Kidney tubule cell (primary cell): ENCODE measurements around the gene HSPA12A.

Source experiments
- DNase-seq: peaks from one replicate; pipeline ENCODE4 v3.0.0-alpha.2; 2018; ENCODE audit warnings: low spot score

HSPA12A gene

GRCh38 chr10:116715341-116715740 lies 27.0 kb downstream of the HSPA12A start:
- DNase-seq = no peak

- DNase-seq = no peak
These were observed 28.5 kb downstream of the HSPA12A start for GRCh38 chr10:116713846-116714245.

DNA sequence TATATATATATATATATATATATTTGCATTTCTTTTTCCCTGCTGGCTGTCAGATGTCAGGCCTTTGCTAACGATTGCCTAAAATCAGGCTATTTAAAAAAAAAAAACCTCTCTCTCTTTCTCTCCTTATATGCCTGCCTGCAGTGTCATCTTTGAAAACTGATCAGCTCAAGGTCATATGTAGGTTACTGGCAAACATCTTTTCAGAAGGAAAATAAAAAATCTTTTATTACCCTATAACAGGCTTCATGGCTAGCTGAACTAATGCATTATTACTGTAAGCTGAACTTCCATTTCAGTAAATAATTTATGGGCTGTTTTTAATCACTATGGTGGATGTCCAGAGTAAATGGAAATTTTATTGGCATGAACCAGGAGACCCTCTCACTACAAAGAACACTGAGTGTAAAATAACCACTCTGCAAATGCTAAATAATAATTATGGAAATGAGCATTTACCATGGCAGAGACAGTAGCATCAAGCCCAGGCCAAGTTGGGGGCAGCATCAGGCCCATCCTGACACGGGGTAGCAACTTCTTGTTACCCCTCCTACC lies 29.3 kb downstream of the HSPA12A start:
- no peak for DNase-seq

DNA sequence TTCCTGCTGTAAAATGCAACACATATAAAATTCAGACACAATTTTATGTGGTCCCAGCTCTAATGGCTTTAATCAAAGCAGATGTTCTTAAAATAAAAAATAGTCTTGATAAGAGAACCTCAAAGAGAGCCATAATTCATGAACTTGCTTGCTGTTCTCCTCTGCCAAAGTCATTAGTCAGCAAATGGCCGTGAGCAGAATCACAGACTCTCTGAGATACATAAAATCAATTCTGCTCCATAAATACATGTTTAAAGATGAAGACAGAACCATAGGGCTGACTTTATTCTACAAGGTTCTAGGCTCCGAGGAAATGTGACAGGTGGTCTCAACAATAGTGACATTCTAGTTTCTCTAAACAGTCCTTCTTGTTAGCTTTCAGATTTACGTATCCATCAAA lies 29.8 kb downstream of the HSPA12A start:
- no peak for DNase-seq

GRCh38 chr10:116711803-116712202 lies 30.6 kb downstream of the HSPA12A start:
- peak; percentile 26 for DNase-seq

DNA sequence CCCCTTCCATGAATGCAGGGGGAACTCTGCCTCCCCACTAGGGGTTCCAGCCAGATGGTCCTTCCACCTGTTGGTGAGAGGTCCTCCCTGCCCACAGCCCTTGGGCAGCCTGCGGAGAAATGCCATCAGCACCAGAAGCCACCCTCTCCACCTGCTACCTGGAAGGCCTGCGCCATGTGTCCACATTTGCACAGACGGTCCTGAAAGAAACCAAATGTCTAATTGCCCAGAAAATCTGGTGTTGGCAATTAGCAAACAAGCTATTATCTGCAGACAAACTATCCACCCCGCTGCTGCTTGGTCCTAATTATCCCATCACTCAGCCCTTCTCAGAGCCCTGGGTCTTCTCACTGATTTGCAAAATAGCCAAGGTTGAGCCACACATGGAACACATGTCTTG lies 32.3 kb downstream of the HSPA12A start:
- DNase-seq = no peak

DNA sequence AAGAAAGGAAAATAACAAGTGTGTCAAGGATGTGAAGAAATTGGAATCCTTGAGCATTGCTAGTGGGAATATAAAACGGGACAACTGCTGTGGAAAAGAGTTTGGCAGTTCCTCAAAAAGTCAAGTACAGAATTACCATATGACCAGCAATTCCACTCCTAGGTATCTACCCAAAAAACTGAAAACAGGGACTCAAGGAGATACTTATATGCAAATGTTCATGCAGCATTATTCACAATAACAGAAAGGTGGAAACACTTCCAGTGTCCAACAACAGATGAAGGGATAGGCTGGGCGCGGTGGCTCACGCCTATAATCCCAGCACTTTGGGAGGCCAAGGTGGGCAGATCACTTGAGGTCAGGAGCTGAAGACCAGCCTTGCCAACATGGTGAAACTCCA lies 33.5 kb downstream of the HSPA12A start:
- no peak for DNase-seq

- peak; percentile 81 for DNase-seq
These were observed 34.0 kb downstream of the HSPA12A start for GRCh38 chr10:116708391-116708821.

- DNase-seq = no peak
These were observed 34.4 kb downstream of the HSPA12A start for GRCh38 chr10:116707981-116708380.

DNA sequence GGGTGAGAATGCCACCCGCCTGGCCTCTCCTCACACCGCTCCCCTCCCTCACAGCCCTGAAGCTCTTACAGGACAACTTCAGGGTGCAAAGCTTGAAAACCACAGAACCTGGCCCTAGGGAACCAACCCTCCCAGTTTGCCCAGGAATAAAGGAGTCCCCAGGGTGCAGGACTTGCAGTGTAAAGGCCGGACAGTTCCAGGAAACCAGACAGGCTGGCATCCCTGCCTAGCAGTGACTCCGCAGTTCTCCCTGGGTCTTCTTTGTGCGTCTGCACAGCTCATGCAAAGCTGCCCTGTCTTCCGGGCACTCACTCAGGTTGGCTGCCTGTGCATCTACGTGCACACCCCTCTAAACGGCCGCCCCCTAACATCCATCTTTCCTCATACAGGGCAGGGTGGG lies 36.1 kb downstream of the HSPA12A start:
- DNase-seq = no peak

DNA sequence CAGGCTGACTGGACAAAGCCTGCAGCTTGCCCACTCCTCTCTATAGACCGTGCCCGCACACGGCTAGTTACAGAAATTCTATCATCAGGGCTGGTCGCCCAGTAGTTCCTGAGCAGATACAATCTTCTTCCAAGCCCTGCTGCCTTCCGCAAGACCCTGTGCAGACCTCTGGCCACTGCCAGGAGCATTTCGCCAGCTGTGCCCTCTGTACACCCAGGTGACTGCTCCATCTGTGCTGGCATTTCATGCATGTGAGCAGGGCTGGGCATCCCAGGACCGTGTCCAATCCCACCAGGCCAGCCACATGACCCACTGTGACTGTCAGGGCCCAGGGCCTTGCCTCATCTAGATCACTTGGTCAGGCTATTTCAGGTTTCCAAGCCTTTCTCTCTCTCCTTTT lies 36.9 kb downstream of the HSPA12A start:
- no peak for DNase-seq

DNA sequence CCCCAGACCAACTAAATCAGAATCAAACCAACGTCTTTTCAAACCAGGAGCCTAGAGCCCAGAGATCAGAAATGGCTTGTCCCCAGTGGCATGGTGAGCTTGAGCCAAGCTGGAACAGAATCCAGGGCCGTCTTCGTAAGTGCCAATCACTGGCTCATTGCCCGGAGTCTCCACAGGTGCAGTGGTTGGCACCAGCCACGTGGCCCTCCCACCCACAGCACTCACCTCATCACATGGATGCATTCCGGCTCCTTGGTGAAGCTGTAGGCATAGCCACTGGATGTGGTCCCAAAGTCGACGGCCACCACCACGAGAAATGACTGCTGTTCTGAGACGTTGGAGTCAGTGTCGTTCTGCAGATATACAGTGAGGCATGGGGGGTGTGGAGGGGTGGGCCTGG lies 37.4 kb downstream of the HSPA12A start:
- no peak for DNase-seq

- DNase-seq = no peak
These were observed 40.2 kb downstream of the HSPA12A start for GRCh38 chr10:116702165-116702564.

- no peak for DNase-seq
These were observed 42.8 kb downstream of the HSPA12A start for GRCh38 chr10:116699471-116700150.

GRCh38 chr10:116699049-116699448 lies 43.3 kb downstream of the HSPA12A start:
- no peak for DNase-seq

- no peak for DNase-seq
These were observed 44.0 kb downstream of the HSPA12A start for GRCh38 chr10:116698364-116698763.

DNA sequence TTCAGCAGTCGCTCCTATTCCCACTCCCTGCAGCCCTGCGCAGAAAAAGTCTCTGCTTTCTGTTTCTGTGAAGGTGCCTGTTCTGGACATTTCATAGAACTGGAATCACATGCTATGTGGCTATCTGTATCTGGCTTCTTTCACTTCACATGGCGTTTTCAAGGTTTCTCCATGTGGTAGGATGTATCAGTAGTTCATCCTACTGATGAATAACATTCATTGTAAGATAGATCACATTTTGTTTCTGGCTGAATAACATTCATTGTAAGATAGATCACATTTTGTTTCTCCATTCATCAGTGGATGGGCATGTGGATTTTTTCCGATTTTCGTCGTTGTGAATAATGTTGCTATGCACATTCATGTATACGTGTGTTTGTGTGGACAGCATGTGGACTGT lies 44.5 kb downstream of the HSPA12A start:
- no peak for DNase-seq

DNA sequence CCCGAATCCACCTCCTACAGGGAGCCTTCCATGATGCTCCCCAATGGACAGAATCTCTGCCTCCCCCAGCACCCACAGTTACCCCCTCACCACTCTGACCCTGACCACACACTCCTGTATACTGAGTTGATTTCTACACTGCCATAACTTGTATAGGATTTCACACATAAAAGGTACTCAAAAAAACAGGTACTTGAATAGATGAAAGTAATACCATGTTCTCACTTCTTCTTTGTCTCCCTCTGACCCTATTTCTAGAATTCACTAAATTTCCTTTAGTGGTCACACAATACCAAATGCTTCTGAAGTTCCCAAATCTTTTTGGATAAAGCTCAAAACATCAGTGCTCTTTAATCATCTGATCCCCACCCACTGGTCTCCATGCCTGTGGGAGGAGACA lies 45.4 kb downstream of the HSPA12A start:
- DNase-seq = no peak

DNA sequence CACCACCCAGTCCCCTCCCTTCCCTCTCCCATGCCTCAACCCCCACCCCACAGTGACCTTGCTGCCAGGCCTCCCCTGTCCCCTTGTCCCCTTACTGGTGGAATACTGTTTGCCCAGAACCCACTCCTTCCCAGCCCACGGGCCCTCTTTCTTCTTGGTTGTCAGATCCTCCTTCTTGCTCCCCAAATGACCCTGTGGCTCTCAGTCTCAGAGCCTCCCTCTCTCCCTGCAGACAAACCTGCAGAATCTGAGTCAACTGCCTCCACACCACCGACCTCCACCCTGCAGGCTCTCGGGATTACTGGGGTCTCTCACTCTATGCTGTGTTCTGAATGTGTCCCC lies 47.5 kb downstream of the HSPA12A start:
- DNase-seq = no peak

GRCh38 chr10:116694243-116694926 lies 48.0 kb downstream of the HSPA12A start:
- peak; percentile 45 for DNase-seq

DNA sequence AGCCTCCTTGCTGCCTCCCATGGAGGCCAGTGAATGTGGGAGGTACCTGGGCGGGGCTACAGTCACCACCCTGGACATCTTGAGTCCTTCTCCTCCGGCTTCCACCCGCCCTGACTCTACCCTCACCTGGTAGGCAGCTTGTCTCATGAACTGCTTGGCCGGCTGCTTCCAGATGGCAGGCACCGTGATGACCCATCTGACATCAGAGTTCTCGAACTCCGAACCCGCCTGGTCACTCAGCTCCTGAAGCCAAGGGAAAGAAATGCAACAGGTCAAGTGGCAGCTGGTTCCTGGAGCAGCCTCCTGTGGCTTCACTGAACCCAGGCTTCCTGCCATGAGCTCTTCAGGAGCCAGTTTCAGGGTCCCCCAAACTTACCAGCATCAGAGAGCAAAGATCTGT lies 50.1 kb downstream of the HSPA12A start:
- no peak for DNase-seq

GRCh38 chr10:116691635-116692034 lies 50.7 kb downstream of the HSPA12A start:
- no peak for DNase-seq
